ENCODE results near the gene ARIH2. TPM values are rescaled to one million over a fixed set of nuclear protein-coding genes. Genes with fewer than 3 reads are reported as not detected.

ARIH2 gene
- total RNA-seq, 2 donors from 2014 or later, result 166 to 201 TPM

DNA sequence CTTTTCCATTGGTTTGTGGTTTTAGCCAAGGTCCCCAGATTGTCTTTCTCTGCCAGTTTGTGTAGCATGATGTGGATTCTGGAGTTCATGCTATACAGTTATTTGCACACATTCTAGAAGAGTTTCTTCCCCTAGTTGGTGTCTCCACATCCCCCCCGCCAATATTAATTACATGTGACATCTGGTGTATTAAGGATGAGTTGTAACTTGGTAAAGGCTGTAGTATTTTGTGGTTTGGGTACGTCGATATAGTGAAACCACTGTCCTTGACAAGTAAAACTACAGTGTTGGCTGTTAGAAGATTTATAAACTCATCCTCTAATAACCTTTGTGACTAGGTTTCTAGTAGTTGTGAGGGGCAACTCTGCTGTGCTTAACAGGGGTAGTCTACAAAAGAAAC is 47.7 kb downstream of the ARIH2 start:
- H3K27ac Mint-ChIP-seq, result peak overlapping the region; percentile 70
- no peaks in the 10 kb centered on the region for H3K27me3 Mint-ChIP-seq
- H3K36me3 Mint-ChIP-seq (ENCODE audit: low read depth), result no peaks in the 10 kb centered on the region
- no peak for DNase-seq
- H3K4me1 Mint-ChIP-seq, result peaks cover 11% of the 10 kb centered on the region
- no peaks in the 10 kb centered on the region for H3K9me3 ChIP-seq (ENCODE audit: control insufficient read depth, low read length, poor library complexity, severe bottlenecking)
- ATAC-seq, result no peak
- peak overlapping the region; percentile 39 for H3K4me3 Mint-ChIP-seq

DNA sequence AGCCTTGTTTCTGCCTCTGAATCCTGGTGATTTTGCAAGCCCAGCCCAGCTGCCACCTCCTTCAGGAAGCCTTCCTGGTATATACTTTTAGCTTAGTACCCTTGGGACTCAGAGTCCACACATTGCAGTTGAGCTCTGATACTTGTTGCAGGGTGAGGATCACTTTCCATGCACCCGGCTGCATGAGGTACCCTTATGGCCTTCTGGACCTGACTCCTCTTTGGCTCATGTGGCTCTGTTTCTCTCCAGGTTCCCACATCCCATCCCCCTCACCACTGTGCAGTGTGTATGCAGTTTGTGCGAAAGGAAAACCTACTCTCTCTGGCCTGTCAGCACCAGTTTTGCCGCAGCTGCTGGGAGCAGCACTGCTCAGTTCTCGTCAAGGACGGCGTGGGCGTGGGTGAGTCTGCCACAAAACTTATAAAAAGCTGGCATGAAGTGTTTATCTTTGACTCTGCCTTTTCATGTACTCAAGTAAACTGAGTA is 48.3 kb downstream of the ARIH2 start:
- peak overlapping the region; percentile 70 for H3K27ac Mint-ChIP-seq
- H3K27me3 Mint-ChIP-seq, result no peaks in the 10 kb centered on the region
- DNase-seq, result no peak
- no peaks in the 10 kb centered on the region for H3K36me3 Mint-ChIP-seq (ENCODE audit: low read depth)
- no peaks in the 10 kb centered on the region for H3K9me3 ChIP-seq (ENCODE audit: control insufficient read depth, low read length, poor library complexity, severe bottlenecking)
- peaks cover 11% of the 10 kb centered on the region for H3K4me1 Mint-ChIP-seq
- H3K4me3 Mint-ChIP-seq, result peak overlapping the region; percentile 61
- peak; percentile 60 for ATAC-seq

- H3K27me3 Mint-ChIP-seq, result no peaks in the 10 kb centered on the region
- ATAC-seq (no peak), DNase-seq (no peak)
- no peak overlapping the region for H3K4me3 Mint-ChIP-seq
- no peaks in the 10 kb centered on the region for H3K9me3 ChIP-seq (ENCODE audit: control insufficient read depth, low read length, poor library complexity, severe bottlenecking)
- no peaks in the 10 kb centered on the region for H3K36me3 Mint-ChIP-seq (ENCODE audit: low read depth)
- peaks cover 11% of the 10 kb centered on the region for H3K4me1 Mint-ChIP-seq
- no peak overlapping the region for H3K27ac Mint-ChIP-seq
Observed at GRCh38 chr3:48970586-48970985, 51.9 kb downstream of the ARIH2 start.

DNA sequence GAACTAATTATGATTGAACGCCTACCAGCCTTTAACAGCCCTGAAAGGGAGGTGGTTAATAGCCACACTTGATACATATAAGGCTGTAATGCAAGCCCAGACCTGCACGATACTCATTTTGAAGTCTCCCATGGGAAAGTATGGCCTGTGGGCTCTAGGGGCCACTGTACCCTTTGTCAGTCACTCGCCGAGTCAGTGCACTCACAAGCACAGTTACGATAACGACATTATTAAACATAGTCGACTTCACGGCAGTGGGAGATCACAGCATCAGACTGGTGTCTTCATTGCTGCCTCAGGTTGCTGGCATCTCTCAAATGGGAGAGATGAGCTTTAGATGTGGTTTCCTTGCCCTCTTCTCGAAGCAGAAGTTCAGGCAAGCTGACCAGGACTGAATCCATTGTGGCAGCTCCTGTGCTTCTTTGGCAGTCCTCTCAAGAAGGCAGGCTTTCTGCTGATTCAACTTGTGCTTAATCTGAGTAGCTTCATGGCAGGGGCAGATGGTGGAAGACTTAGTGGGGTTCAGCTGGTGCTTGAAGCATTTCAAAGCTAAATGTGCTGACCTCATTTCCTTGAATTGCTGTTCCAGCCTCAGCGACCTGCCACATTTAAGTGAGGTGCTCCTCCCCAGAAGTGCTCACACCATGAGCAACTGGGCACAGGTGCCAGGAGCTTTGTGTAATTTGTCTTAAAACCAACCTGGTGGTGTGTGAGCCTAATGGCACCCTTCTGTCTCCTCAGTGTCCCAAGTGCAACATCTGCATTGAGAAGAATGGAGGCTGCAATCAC is 55.6 kb downstream of the ARIH2 start:
- H3K36me3 Mint-ChIP-seq (ENCODE audit: low read depth), result peaks cover 5% of the 10 kb centered on the region
- no peaks in the 10 kb centered on the region for H3K4me1 Mint-ChIP-seq
- no peak for DNase-seq
- no peaks in the 10 kb centered on the region for H3K27me3 Mint-ChIP-seq
- H3K9me3 ChIP-seq (ENCODE audit: control insufficient read depth, low read length, poor library complexity, severe bottlenecking), result no peaks in the 10 kb centered on the region
- peak overlapping the region; percentile 29 for H3K27ac Mint-ChIP-seq
- no peak overlapping the region for H3K4me3 Mint-ChIP-seq
- no peak for ATAC-seq

DNA sequence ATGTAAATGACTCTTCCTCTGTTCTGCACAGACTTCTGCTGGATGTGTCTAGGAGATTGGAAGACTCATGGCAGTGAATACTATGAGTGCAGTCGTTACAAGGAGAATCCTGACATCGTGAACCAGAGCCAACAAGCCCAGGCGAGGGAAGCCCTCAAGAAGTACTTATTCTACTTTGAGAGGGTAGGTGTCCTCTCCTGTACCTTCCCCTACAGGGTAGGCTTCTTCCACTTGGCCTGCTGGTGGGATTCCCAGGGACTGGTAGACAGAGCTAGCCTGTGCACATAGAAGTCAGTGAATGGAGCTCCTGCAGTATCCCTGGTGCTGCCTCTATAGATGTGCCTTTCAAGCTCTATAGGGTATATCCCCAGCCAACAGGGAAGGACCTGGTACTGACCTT is 60.8 kb downstream of the ARIH2 start:
- Mint-ChIP-seq H3K27ac (peak overlapping the region; percentile 32), H3K4me1 (no peaks in the 10 kb centered on the region), H3K36me3 (ENCODE audit: low read depth) (peaks cover 6% of the 10 kb centered on the region), H3K27me3 (no peaks in the 10 kb centered on the region), H3K4me3 (no peak overlapping the region)
- H3K9me3 ChIP-seq (ENCODE audit: control insufficient read depth, low read length, poor library complexity, severe bottlenecking), result no peaks in the 10 kb centered on the region
- ATAC-seq (no peak), DNase-seq (no peak)

GRCh38 chr3:48980295-48980694 is 61.7 kb downstream of the ARIH2 start:
- Mint-ChIP-seq H3K4me1 (no peaks in the 10 kb centered on the region), H3K27me3 (no peaks in the 10 kb centered on the region), H3K4me3 (no peak overlapping the region), H3K36me3 (ENCODE audit: low read depth) (peaks cover 6% of the 10 kb centered on the region), H3K27ac (peak overlapping the region; percentile 32)
- DNase-seq (no peak), ATAC-seq (no peak)
- no peaks in the 10 kb centered on the region for H3K9me3 ChIP-seq (ENCODE audit: control insufficient read depth, low read length, poor library complexity, severe bottlenecking)

- ATAC-seq (no peak), DNase-seq (no peak)
- Mint-ChIP-seq H3K27me3 (no peaks in the 10 kb centered on the region), H3K27ac (no peak overlapping the region), H3K4me3 (no peak overlapping the region), H3K4me1 (peaks cover 2% of the 10 kb centered on the region), H3K36me3 (ENCODE audit: low read depth) (peaks cover 8% of the 10 kb centered on the region)
- H3K9me3 ChIP-seq (ENCODE audit: control insufficient read depth, low read length, poor library complexity, severe bottlenecking), result no peaks in the 10 kb centered on the region
Observed at GRCh38 chr3:48982016-48982415, 63.4 kb downstream of the ARIH2 start.

DNA sequence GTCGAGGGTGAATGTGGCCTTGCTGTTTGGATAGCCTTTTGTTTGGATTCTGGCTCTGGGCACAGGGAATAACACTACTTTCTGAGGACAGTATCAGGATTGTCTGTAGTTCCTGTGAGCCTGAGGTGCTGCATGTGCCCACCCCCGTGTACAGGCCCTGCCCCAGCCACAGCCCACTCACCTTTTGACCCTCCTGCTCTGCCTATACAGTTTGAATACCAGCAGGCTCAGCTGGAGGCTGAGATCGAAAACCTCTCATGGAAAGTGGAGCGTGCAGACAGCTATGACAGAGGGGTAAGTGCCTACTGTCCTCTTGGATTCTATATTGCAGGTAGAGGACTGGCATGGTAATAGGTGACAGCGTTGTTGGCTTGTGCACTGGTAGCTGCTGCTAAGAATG is 64.0 kb downstream of the ARIH2 start:
- no peaks in the 10 kb centered on the region for H3K27me3 Mint-ChIP-seq
- H3K36me3 Mint-ChIP-seq (ENCODE audit: low read depth), result peaks cover 8% of the 10 kb centered on the region
- H3K4me3 Mint-ChIP-seq, result no peak overlapping the region

DNA sequence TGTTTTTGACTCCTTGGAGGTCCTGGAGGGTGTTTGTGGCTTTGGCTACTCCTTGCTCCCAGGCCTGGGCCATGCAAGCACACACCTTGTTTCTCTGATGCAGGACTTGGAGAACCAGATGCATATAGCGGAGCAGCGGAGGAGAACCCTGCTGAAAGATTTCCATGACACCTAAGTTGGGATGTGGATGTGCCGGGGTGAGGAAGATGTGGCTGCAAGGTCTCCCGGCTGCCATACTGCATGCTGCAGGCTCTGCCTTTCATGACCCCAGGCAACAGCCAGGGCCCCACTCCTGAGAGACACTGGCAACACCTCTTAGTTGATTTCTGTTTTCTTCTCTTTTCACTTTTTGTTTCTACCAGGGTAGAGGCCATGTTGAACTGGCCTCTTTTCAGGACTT is 64.5 kb downstream of the ARIH2 start:
- DNase-seq (no peak), ATAC-seq (no peak)
- H3K27ac Mint-ChIP-seq, result no peak overlapping the region
- H3K36me3 Mint-ChIP-seq (ENCODE audit: low read depth), result peaks cover 7% of the 10 kb centered on the region
- H3K4me1 Mint-ChIP-seq, result peaks cover 7% of the 10 kb centered on the region
- no peaks in the 10 kb centered on the region for H3K27me3 Mint-ChIP-seq
- no peaks in the 10 kb centered on the region for H3K9me3 ChIP-seq (ENCODE audit: control insufficient read depth, low read length, poor library complexity, severe bottlenecking)
- H3K4me3 Mint-ChIP-seq, result no peak overlapping the region

More for the DNA sequence above, 64.0 kb downstream of the ARIH2 start:
- DNase-seq (no peak), ATAC-seq (no peak)
- no peaks in the 10 kb centered on the region for H3K9me3 ChIP-seq (ENCODE audit: control insufficient read depth, low read length, poor library complexity, severe bottlenecking)
- Mint-ChIP-seq H3K27ac (no peak overlapping the region), H3K4me1 (peaks cover 4% of the 10 kb centered on the region)

- Mint-ChIP-seq H3K36me3 (ENCODE audit: low read depth) (peaks cover 2% of the 10 kb centered on the region), H3K27me3 (no peaks in the 10 kb centered on the region), H3K4me1 (peaks cover 16% of the 10 kb centered on the region), H3K27ac (no peak overlapping the region), H3K4me3 (no peak overlapping the region)
- DNase-seq, result no peak
- no peaks in the 10 kb centered on the region for H3K9me3 ChIP-seq (ENCODE audit: control insufficient read depth, low read length, poor library complexity, severe bottlenecking)
- ATAC-seq, result no peak
Observed at GRCh38 chr3:48984663-48985062, 66.0 kb downstream of the ARIH2 start.

DNA sequence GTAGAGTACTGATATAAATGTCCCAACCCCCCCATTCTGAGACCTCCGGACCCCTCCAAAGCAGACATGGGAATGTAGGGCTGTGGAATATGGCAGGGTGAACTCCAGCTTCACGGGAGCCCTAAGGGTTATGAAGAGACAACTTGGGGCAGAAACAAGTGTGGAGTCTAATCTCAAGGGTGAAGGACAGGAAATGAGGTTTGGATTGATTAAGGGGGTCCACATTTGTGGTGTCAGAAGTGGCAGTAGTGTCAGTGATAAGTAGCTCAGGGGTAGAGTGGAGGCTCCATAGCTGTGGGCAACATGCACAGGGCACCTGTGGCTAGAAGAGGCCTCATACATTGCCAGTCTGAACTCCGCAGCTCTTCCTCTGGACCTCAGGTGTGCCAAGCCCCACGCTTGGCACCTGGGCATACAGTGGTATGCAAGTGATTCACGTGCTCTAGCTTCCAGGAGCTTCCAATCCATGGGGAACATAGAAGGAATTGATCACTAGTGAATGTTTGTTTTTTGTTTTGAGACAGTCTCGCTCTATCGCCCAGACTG is 67.3 kb downstream of the ARIH2 start:
- Mint-ChIP-seq H3K27me3 (no peaks in the 10 kb centered on the region), H3K27ac (peak overlapping the region; percentile 82), H3K36me3 (ENCODE audit: low read depth) (peaks cover 2% of the 10 kb centered on the region), H3K4me3 (no peak overlapping the region), H3K4me1 (peaks cover 19% of the 10 kb centered on the region)
- H3K9me3 ChIP-seq (ENCODE audit: control insufficient read depth, low read length, poor library complexity, severe bottlenecking), result no peaks in the 10 kb centered on the region
- DNase-seq, result no peak
- ATAC-seq, result no peak

DNA sequence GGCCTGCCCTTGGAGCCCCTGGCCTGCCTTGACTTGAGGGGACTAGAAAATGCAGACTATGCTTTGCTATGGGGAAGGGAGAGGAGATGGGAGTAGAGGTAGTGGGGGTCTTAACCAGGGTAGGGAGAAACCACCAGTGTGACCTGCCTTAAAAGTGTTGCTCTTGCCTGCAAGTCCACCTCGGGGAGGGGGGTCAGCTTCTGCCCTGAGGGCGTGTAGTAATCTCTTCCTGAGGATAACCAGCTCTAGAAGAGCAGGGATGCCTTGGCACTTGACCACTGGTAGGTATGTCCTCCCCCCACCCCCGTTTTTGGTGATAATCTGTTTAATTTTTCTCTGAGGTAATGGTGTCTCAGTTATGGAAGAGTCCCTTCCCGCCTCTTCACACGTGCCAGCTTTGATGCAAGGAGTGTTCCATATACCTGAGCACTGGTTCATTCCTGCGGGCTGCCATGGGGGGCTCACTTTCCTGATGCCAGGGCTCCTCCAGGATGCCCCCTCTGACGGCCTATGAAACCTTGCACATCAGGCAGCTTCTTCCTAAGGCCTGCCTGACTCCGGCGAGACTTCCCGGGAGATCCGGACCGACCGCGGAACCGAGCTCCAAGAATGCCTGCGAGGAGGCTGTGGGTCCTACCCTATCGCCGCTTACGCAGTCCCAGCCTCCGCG is 70.6 kb downstream of the ARIH2 start:
- Mint-ChIP-seq H3K36me3 (ENCODE audit: low read depth) (peaks cover 2% of the 10 kb centered on the region), H3K4me1 (peaks cover 35% of the 10 kb centered on the region), H3K4me3 (peak overlapping the region; percentile 91), H3K27ac (peak overlapping the region; percentile 96), H3K27me3 (no peaks in the 10 kb centered on the region)
- no peaks in the 10 kb centered on the region for H3K9me3 ChIP-seq (ENCODE audit: control insufficient read depth, low read length, poor library complexity, severe bottlenecking)
- ATAC-seq (no peak), DNase-seq (no peak)

DNA sequence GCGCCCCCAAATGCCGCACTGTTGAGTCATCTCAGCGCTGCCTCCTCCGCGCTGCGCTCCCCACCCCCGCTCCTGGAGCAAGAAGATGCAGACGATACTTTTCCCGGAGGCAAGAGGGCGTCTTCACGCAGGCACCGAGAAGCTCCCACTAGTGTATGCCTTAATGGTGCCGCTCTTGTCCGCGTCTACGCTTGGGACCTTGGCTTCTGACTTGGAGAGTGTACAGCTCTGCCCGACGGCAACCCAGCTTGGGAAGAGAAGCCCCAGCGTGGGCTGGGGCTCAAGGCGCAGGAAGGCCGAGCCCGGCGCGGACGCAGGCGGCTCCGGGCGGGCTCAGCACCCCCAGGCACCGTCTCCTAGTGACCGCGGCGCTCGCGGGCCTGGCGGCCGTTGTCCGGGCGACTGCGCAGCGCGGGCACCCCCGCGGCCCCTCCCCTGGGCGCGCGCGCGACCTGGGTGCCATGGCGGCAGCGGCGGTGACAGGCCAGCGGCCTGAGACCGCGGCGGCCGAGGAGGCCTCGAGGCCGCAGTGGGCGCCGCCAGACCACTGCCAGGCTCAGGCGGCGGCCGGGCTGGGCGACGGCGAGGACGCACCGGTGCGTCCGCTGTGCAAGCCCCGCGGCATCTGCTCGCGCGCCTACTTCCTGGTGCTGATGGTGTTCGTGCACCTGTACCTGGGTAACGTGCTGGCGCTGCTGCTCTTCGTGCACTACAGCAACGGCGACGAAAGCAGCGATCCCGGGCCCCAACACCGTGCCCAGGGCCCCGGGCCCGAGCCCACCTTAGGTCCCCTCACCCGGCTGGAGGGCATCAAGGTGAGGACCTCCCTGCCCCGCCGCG is 71.4 kb downstream of the ARIH2 start, which contains the start of gene P4HTM:
P4HTM (plus strand) TSS at position 446 of the 840 bp plus-strand sequence; CDS start at position 462, 16 bp downstream.
- H3K9me3 ChIP-seq (ENCODE audit: control insufficient read depth, low read length, poor library complexity, severe bottlenecking), result no peaks in the 10 kb centered on the region
- DNase-seq, result peak; percentile 43 to 67 (median 56)
- ATAC-seq, result peak; percentile 63
- H3K27ac Mint-ChIP-seq, result peak within 1 kb of the TSS; percentile 96
- no peaks in the 10 kb centered on the region for H3K27me3 Mint-ChIP-seq
- peaks cover 36% of the 10 kb centered on the region for H3K4me1 Mint-ChIP-seq
- H3K4me3 Mint-ChIP-seq, result peak within 1 kb of the TSS; percentile 97
- peaks cover 2% of the 10 kb centered on the region for H3K36me3 Mint-ChIP-seq (ENCODE audit: low read depth)
